Lung (tissue), 12 donors: ENCODE results near the gene GLCE. TPM values are rescaled to one million over a fixed set of nuclear protein-coding genes. Genes with fewer than 3 reads are reported as not detected.

Experiments used
- ATAC-seq: fragments of 200-7000 bp; cut with Tn5 transposase; one replicate; pipeline ENCODE4 v1.9.1; 2020; ENCODE audit warnings: moderate number of reproducible peaks; ENCODE audit not compliant: insufficient read depth, low FRiP score
- DNase-seq, 3 donors: peaks; one replicate each; pipeline ENCODE4 v3.0.0-alpha.2; 2013 to 2017
- H3K27ac ChIP-seq, 2 donors: one replicate each; pipeline ENCODE4 v1.5.1; 2013; ENCODE audit warnings: mild to moderate bottlenecking in 2 of 2, moderate library complexity in 2 of 2, control low read depth in 1 of 2, inconsistent platforms in 1 of 2, low read depth in 1 of 2, low read length in 1 of 2
- H3K27me3 ChIP-seq, 3 donors: one replicate each; pipeline ENCODE4 v1.5.1; 2013; ENCODE audit warnings: low read length in 2 of 3; ENCODE audit not compliant: control insufficient read depth in 3 of 3, insufficient read depth in 3 of 3
- H3K36me3 ChIP-seq, 4 donors: one replicate each; pipeline ENCODE4 v1.5.1; 2013; ENCODE audit warnings: low read length in 4 of 4, mild to moderate bottlenecking in 1 of 4, moderate library complexity in 1 of 4; ENCODE audit not compliant: control insufficient read depth in 4 of 4, insufficient read depth in 4 of 4
- H3K4me1 ChIP-seq, 5 donors: one replicate each; pipeline ENCODE4 v1.5.1; 2013; ENCODE audit warnings: low read length in 5 of 5, mild to moderate bottlenecking in 2 of 5, moderate library complexity in 1 of 5; ENCODE audit not compliant: control insufficient read depth in 5 of 5, insufficient read depth in 5 of 5
- H3K4me3 ChIP-seq: one replicate; pipeline ENCODE4 v1.5.1; 2013; ENCODE audit warnings: mild to moderate bottlenecking, control low read depth, moderate library complexity
- H3K9ac ChIP-seq, 2 donors: one replicate each; pipeline ENCODE4 v1.5.1; 2013; ENCODE audit warnings: low read length in 2 of 2, control low read depth in 1 of 2; ENCODE audit not compliant: insufficient read depth in 1 of 2
- H3K9me3 ChIP-seq, 4 donors: one replicate each; pipeline ENCODE4 v1.5.1; 2013; ENCODE audit warnings: low read length in 3 of 4, mild to moderate bottlenecking in 1 of 4, moderate library complexity in 1 of 4; ENCODE audit not compliant: control insufficient read depth in 4 of 4, insufficient read depth in 3 of 4
- WGBS, 2 donors: extraction: QIAGEN DNeasy Blood & Tissue Kit; methylation state at CpG; one replicate each; pipeline ENCODE4 v1.1.7; 2013; 5-methylcytosine and 5-hydroxymethylcytosine counted together
- polyA plus RNA-seq, 2 donors: library from polyadenylated mRNA; stranded (reverse); fragments of 200-250 nt; gene quantifications; one replicate each; pipeline ENCODE4 v1.2.1, GENCODE V29; 2013
- total RNA-seq, 2 donors: library from RNA; depleted of rRNA in 1 of 2; stranded (reverse); fragments of >200 nt in 1 of 2; gene quantifications; one replicate each; pipeline ENCODE4 v1.2.1, GENCODE V29; 2014 to 2021
- TF ChIP-seq, protein P1 (sequence below): IDR thresholded peaks from 2 replicates; pipeline ENCODE4 v1.5.1; 2012; ENCODE audit warnings: mild to moderate bottlenecking; ENCODE audit errors: control extremely low read depth, extremely low read depth
- donor health status: control.
- donor health status: control.
- donor health status: Bipolar disorder and iron deficiency.
- donor health status: healthy.
- donor health status: DM: yes; HTN: yes; CAD: no.

The GLCE gene
- total and polyA plus RNA-seq, 4 donors = 13.5 to 76.7 (median 17.9) TPM

DNA sequence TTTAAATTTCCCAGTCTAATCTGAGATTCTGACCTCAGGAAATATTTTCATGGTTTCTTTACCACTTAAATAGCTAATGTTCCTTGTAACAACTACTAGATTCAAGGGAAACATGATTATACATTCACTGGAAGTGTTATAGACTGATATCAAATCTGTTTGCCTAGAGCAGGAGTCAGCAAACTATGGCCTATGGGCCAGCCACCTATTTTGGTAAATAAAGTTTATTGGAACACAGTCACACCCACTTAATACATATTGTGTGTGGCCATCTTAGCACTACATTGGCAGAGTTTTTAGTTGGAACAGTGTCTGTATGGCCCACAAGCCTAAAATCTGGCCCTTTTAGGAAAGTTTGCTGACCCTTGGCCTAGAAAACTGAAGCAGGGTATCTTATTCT, 50.1 kb downstream of the GLCE start:
- Histone ChIP-seq H3K4me1 (peaks cover 0 to 2% (median 0%) of the 10 kb centered on the region in 5 donors), H3K27ac (no peak overlapping the region), H3K27me3 (no peaks in the 10 kb centered on the region), H3K4me3 (no peak overlapping the region), H3K9me3 (no peaks in the 10 kb centered on the region), H3K9ac (no peak overlapping the region), H3K36me3 (peaks cover 0 to 5% (median 2%) of the 10 kb centered on the region in 4 donors)
- DNase-seq (no peak), ATAC-seq (no peak)
- TF ChIP-seq, protein P1, sequence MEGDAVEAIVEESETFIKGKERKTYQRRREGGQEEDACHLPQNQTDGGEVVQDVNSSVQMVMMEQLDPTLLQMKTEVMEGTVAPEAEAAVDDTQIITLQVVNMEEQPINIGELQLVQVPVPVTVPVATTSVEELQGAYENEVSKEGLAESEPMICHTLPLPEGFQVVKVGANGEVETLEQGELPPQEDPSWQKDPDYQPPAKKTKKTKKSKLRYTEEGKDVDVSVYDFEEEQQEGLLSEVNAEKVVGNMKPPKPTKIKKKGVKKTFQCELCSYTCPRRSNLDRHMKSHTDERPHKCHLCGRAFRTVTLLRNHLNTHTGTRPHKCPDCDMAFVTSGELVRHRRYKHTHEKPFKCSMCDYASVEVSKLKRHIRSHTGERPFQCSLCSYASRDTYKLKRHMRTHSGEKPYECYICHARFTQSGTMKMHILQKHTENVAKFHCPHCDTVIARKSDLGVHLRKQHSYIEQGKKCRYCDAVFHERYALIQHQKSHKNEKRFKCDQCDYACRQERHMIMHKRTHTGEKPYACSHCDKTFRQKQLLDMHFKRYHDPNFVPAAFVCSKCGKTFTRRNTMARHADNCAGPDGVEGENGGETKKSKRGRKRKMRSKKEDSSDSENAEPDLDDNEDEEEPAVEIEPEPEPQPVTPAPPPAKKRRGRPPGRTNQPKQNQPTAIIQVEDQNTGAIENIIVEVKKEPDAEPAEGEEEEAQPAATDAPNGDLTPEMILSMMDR = no peak

DNA sequence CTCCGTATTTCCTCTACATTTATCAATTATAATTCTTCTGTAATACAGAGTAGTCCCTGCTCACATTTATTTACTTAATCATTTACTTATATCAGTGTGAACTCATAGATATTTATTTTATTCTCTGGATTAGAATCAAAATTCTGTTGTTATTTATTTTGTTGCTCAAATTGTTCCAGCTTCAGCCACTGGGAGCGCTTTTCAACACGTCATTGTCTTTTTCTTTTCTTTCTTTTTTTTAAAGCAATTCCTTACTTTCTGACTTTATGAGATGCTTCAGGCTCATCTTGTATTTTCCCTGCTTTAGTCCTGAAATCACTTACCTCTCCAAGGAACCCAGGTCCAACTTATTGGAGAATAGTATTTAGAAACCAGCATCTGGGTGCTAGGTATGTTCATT, 53.4 kb downstream of the GLCE start:
- peaks cover 0 to 9% (median 0%) of the 10 kb centered on the region in 5 donors for H3K4me1 ChIP-seq

DNA sequence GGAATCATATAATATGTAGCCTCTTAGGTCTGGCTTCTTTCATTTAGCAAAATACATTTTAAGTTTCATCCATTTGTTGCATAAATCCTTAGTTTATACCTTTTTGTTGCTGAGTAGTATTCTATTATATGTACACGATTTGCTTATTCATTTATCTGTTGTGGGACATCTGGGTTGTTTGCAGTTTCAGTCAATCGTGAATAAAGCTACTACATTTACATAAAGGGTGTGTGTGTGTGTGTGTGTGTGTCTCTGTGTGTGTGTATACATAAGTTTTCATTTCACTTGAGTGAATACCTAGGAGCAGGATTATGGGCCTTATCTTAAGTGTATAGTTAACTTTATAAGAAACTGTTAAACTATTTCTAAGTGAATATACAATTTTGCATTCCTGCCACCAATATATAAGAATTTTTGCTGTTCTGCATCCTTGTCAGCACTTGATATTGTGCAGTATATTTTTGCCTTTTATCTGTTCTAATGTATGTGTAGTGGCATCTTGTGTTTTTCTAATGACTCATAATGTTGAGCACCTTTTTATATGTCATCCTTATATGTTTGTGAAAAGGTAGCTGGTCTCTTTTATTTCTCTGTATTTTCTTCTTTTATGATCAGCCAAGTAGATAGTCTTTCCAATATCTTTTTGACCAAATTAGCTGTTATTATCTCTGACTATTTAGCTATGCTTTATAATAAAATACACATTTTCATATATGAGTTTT, 55.0 kb downstream of the GLCE start:
- Histone ChIP-seq H3K9me3 (no peaks in the 10 kb centered on the region), H3K9ac (no peak overlapping the region), H3K27ac (no peak overlapping the region), H3K4me1 (peaks cover 0 to 9% (median 0%) of the 10 kb centered on the region in 5 donors), H3K27me3 (no peaks in the 10 kb centered on the region), H3K36me3 (peaks cover 0 to 5% (median 2%) of the 10 kb centered on the region in 4 donors), H3K4me3 (no peak overlapping the region)
- TF ChIP-seq, protein P1 = no peak
- ATAC-seq (no peak), DNase-seq (no peak)
- WGBS, 2 donors = 78 to 89% methylated on average over 2 of the region's 2 CpGs

More for the DNA sequence above, 53.4 kb downstream of the GLCE start:
- Histone ChIP-seq H3K9ac (no peak overlapping the region), H3K27me3 (no peaks in the 10 kb centered on the region), H3K36me3 (peaks cover 0 to 5% (median 2%) of the 10 kb centered on the region in 4 donors), H3K4me3 (no peak overlapping the region), H3K27ac (no peak overlapping the region), H3K9me3 (no peaks in the 10 kb centered on the region)
- WGBS, 2 donors = 79 to 83% methylated on average over 3 of the region's 3 CpGs
- TF ChIP-seq, protein P1 = no peak
- ATAC-seq (no peak), DNase-seq (no peak)
